GM19467 (cell line): ENCODE measurements around the gene SPRTN.

Source experiments
- ATAC-seq: cut with Tn5 transposase; IDR thresholded peaks from one replicate; pipeline ENCODE4 v1.9.1; 2021; ENCODE audit warnings: mild to moderate bottlenecking, moderate library complexity; ENCODE audit not compliant: unreplicated experiment

The SPRTN gene, protein sequence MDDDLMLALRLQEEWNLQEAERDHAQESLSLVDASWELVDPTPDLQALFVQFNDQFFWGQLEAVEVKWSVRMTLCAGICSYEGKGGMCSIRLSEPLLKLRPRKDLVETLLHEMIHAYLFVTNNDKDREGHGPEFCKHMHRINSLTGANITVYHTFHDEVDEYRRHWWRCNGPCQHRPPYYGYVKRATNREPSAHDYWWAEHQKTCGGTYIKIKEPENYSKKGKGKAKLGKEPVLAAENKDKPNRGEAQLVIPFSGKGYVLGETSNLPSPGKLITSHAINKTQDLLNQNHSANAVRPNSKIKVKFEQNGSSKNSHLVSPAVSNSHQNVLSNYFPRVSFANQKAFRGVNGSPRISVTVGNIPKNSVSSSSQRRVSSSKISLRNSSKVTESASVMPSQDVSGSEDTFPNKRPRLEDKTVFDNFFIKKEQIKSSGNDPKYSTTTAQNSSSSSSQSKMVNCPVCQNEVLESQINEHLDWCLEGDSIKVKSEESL

DNA sequence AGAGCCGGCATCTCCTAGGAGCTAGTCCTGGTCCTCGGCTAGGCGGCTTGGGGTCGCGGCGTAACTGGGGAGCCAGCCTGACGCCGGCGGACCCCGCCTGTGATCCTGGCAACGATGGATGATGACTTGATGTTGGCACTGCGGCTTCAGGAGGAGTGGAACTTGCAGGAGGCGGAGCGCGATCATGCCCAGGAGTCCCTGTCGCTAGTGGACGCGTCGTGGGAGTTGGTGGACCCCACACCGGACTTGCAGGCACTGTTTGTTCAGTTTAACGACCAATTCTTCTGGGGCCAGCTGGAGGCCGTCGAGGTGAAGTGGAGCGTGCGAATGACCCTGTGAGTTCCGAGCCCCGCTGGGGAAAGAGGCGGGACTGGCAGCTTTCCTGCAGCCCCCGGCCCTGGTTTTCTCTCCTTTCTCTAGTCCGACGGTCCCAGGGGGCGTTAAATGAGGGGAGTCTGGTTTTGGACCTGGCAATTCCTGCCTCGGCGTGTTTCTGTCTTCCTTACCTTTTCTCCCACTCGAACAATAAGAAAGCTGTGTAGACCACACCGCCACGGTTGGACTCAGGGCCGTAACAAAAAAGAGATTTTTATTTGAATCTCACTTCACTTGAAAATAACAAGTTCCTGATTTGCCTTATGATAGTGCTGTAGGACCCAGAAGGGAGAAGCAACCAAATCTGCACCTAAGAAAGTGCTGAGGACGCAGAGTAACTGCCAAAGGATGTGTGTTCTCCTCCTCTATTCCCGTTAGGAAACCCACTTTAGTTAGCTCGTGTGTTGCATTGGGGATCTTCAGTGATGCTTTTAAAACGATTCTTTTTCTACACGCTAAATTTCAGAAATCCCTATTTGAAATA lies at the start of gene SPRTN:
Gene SPRTN, plus strand, starts transcription at position 24 of the 859 bp plus-strand sequence. Its CDS starts 91 bp downstream, at position 115.
- no peak for ATAC-seq

DNA sequence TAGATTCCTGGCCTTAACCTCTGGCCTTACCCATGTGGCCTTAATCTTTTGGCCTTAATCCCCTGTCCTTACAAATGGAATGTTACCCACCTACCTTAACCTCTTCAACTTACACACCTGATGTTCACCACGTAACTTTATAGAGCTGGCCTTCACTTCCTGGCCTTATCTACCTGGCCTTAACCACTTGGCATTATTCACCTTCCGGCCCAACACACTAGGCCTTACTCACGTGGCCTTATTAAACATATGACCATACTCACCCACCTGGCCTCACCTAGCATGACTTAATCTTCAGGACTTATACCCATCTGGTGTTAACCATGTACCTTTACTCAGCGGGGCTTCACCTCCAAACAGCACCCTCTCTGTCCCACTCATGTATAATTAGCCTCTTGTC lies 42.2 kb upstream of the SPRTN start:
- no peak for ATAC-seq

DNA sequence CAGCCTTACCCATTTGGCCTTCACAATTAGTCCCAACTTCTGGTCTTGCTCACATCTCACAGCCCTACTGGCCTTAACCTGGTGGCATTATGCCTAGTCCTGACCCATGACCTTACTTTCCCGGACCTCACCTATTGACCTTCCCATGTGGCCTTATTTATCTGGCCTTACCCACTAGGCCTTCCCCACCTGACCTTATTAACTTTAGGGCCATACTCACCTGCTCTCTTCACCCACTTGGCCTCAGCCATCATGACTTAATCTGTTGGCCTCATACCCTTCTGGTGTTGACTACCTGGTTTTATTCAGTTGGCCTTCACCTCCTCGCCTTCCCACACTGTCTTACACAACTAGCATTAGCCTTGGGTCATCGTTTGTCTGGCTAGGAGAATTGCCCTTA lies 36.1 kb upstream of the SPRTN start:
- ATAC-seq, result no peak

DNA sequence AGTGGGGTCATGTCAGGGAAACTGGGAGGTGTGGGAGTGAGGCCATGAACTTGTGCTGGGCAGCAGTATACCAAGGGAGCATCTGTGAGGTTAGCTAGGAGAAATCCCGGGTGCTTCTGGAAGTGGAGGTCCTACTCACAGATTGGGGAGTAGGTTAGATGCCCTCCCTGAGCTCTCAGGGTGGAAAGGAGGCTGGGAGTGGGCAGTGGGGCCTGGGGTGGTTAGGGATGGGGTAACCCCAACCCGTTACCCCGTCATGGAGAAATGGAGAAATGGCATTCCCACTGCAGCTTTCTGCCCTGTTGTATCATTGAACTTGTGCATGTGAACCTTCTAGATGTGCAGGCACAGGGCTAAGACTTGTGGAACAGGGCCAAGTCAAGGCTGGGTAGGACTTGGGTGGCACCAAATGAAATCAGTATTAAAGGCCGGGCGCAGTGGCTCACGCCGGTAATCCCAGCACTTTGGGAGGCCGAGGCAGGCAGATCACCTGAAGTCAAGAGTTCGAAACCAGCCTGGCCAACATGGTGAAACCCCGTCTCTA lies 27.6 kb upstream of the SPRTN start:
- no peak for ATAC-seq

DNA sequence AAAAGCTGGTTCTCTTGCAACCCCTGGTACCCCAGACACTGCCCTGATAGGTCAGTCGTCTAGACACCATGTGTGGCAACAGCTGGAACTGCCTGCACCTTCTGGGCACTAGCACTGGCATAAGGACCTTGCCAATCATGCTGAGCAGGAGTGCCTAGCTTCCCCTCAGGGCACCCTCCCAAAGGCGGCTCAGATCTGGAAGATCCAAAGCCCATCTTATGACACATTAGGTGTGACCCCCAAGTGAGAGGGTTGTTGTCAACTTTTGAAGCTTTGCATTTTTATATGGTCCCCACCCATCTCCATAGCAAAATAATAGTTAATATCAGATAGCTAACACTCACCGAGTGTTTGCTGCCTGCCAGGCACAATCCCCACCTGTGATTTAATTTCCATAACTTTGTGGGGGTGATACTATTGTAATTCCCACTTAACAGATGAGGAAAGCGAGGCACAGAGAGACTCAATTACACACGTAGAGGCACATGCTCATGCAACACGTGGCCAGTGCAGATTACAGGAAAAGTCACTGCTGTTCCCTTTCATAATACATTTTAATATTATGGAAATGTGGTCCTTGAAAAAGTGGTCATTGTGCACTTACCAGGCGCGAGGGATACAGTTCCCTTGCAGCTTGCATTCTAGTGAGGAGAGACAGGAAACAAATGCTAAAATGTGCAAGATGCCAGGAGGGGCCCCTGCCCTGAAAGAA lies 26.2 kb upstream of the SPRTN start:
- no peak for ATAC-seq

DNA sequence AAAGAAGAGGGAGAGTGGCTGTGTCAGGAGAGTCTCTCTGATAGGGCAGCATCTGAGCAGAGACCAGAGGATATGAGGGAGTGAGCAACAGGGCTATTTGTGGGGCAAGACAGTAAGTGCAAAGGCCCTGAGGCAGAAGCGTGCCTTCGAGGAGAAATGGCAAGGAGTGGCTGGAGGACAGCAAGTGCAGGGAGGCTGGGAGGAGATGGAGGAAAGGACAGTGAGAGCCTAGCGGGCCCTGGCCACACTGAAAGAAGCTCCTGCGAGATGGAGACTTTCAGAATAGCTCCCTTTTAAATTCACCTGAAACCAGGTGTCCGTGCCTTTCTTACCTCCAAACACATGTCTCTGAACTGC lies 25.7 kb upstream of the SPRTN start:
- no peak for ATAC-seq

DNA sequence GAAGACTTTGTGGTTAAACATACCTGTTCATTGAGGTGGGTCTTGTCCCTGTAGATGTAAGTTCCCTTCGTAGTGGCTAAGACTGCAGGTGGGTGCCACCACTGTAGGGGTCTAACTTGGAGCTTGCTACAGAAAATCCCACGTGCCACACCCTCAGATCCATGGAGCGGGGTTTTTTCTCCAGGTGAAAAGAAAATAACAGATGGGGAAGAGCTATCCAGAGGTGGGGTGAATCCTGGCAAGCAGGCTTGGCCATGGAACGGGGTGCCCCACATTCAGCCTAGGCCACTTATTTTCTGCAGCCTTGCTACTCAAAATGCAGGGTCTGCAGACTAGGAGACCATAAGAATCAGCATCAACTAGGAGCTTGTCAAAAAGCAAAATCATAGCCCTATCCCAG lies 24.4 kb upstream of the SPRTN start:
- no peak for ATAC-seq

DNA sequence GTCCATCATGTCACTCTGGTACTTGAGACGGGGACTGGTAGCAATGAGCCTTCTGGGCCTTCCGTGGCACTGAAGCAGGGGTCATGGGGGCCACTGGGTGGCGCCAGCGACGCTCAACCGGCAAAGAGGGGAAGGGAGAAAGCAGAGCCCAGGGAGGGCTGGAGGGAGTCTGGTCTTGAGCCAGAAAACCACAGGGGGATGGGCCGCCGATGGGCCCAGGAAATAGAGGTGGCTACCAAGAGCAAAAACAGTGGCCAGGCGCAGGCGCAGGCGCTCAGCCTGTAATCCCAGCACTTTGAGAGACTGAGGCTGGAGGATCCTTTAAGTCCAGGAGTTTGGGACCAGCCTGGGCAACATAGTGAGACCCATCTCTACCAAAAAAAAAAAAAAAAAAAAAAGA lies 22.2 kb upstream of the SPRTN start:
- no peak for ATAC-seq

DNA sequence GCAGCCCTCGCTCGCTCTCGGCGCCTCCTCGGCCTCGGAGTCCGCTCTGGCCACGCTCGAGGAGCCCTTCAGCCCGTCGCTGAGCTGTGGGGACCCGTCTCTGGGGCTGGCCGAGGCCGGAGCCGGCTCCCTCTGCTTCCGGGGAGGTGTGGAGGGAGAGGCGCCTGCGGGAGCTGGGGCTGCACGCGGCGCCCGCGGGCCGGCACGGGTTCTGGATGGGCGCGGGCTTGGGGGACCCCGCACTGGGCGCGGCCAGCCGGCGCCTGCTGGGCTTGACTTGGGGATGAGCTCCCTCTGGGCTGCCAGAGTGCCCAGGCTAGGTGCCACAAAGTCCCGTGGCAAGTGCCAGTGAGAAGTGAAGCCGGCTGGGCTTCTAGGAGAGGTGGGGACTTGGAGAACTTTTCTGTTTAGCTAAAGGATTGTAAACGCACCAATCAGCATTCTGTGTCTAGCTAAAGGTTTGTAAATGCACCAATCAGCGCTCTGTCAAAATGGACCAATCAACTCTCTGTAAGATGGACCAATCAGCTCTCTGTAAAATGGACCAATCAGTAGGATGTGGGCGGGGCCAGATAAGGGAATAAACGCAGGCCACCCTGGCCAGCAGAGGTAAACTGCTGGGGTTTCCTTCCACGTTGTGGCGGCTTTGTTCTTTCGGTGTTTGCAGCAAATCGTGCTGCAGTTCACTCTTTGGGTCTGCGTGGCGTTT lies 20.6 kb upstream of the SPRTN start:
- no peak for ATAC-seq

DNA sequence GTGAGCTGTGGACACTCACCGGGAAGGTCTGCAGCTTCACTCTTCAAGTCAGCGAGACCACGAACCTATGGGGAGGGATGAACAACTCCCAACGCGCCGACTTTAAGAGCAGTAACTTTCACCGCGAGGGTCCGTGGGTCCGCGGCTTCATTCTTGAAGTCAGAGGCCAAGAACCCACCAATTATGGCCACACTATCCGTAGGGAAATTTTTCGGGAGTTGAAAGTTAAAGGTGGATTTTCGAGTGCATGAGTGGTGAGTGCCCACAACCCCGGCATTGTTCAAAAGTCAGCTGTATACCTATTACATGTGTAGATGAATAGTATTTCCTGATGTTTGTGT lies 20.1 kb upstream of the SPRTN start:
- ATAC-seq, result no peak

DNA sequence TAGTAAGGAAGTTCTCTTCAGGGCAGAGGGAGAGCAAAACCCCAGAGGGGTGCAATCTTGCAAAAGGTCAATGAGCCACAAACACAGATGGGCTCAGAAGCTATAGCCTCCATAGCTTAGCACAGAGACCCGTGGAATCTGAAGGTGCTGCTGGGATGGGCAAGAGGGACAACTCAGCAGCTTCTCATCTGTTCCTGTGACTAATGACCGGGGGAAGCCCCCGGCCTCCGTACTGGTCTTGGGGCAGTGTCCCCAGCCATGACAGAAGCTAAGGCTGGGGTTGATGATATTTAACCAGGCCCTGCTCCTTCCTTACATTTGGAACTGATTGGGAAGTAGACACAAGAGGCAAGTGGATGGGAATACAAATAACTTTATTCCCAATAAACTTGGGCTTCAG lies 19.5 kb upstream of the SPRTN start:
- no peak for ATAC-seq

DNA sequence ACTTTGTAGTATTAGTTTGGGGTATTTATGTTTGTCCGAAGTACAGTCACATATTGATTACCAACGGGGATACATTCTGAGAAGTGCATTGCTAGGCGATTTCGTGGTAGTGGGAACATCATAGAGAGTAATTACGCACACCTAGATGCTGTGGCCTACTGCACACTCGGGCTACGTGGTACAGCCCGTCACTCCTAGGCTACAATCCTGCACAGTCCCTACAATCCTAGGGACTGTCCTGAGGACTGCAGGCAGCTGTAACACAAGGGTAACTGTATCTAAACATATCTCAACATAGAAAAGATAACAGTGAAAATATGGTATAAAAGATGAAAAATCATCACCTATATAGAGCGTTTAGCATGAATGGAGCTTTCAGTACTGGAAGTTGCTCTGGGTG lies 19.0 kb upstream of the SPRTN start:
- no peak for ATAC-seq

DNA sequence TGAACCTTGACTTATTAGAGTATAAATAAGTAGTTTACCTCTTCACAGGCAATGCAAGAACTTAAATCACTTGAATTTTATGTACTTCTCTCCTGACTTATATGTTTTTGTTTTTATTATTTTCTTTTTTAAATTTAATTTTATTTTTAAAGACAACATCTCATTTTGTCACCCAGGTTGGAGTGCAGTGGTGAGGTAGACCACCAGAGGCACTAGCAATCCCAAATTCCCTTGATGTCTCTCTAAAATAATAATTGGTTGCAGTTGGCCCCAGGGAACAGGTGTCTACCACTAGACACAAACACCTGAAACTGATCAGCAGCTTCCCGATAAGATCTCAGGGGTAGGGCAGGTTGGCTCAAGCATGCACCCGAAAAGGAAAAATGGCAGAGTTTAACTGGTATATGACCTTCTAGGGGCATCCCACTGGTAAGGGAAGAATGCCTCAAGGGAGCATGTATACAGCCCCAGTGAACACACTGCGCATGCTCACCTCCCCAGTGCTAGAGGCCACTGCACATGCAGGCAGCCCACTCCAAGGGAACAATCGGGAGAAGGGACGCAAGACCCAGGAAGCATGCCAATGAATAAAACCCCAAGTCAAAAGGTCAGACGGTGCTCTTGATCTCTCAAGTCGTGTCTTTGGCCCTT lies 15.1 kb upstream of the SPRTN start:
- ATAC-seq, result no peak

DNA sequence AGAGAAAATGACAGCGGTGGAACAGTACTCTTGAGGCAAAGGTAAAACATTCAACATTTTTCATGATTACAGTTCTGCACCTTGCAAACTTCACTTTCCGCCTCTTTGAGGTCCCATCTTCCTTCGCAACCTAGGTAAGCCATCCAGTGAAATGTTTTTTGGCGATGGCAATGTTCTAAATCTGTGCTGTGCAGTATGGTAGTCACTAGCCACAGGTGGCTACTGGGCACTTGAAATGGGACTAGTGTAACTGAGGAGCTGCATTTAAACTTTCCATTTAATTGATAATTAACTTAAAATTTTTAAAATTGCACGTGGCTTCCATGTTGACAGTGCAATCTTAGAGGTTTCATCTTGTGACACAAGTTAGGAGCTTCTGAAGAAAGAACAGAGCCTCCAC lies 13.4 kb upstream of the SPRTN start:
- ATAC-seq, result no peak

DNA sequence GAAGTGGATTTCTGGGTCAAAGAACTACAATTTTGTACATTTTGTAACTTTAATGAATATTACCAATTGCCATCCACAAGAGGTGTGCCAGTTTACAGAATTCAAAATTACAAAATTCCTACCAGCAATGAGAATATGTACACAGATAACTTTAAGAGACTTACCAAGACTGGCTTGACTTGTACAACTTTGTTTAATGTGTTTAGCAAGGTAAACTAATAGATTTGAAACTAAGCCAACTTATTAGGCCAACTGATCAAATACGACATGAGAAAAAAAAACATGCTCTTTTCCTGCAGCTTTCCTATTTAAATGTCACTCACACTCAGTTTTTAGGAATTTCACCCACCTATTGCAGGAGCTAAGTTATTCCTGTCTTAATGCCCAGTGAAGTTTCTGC lies 11.8 kb upstream of the SPRTN start:
- ATAC-seq, result no peak

DNA sequence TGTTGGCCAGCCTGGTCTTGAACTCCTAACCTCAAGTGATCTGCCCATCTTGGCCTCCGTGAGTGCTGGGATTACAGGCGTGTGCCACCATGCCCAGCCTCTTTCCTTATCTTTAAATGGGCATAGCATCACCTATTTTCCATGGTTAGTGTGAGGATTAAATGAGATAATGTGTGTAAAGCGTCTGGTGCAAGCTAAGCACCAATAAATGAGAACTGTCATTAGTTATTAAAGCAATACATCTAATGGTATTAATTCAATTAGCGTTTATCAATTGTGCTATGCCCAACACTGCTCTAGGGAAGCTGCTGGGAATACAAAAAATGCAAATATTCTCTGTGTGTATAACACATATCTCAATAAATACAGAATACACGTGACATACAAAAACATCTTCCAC lies 10.5 kb upstream of the SPRTN start:
- no peak for ATAC-seq

DNA sequence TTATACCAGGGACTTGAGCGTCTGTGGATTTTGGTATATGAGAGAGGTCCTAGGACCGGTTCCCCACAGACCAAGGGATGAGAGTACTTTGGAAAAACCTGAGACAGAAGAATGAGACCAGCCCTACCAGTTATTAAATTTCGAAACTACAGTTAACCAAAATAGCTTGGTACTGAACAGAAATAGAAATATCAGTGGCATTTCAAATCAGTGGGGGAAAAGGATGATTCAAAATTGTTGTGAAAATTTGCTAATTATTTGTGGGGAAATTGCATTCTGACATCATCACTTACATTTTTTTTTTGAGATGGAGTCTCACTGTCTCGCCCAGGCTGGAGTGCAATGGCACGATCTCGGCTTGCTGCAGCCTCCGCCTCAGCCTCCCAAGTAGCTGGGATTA lies 8.6 kb upstream of the SPRTN start:
- no peak for ATAC-seq

DNA sequence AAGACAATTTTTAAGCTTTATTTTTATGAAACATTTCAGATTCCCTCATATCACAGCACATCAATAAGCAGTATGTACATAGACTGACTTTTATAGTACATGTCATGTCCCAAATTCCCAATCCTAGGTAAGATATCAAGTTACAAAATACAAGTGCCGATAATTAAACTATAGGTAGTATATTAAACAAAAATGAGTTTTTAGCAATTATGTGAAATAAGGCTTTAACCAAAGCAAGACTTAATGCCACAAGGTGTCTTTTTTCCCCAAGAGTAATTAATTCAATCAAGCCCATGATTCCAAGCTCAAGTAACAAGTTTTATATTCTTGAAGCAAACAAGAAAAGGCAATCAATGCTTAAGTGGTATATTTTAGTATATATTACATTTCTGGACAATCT lies 5.3 kb upstream of the SPRTN start:
- ATAC-seq, result no peak

DNA sequence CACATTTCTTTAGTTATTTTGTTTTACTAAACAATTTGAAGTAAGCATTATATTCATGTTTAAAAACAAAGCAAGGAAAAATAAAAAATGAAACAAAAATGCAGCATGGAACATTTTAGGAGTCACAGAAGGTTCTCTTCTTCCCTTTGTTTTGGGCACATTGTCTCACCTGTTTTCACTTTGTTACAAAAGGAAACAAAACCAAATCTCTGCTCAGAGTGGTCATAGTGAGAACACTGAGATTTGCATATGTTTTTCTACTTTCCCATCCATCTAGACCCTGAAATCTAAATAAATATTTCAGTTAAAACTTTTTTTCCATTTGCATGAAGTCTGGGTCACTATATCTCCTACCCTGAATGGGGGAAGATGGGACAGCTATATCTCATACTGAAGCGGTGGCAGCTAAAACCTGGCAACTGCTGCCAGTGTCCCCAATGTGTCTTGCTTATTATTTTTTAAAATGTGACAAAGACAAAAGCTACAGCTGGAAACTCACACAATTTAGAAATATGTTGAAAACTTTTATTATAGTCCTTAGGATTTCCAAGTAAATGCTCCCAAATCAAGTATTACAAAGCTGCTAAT lies 3.9 kb upstream of the SPRTN start:
- ATAC-seq, result no peak

DNA sequence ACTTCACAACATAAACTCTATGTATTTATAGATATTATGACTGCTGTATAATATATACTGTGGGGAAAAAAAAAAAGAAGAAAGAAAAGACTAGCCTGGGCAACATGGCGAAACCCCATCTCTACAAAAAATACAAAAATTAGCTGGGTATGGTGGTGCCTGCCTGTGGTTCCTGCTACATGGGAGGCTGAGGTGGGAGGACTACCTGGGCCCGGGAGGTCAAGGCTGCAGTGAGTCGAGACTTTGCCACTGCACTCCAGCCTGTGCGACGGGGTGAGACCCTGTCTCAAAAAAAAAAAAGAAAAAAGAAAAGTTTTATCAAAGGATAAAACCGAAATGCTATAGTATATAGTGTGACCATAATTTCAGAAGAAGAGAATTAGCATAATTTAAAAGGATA lies 3.1 kb upstream of the SPRTN start:
- no peak for ATAC-seq
